ENCODE results near the gene ZNF841. TPM values are rescaled to one million over a fixed set of nuclear protein-coding genes. Genes with fewer than 3 reads are reported as not detected.

Gene ZNF841
- polyA plus RNA-seq, 1 experiment: 11.1 TPM

DNA sequence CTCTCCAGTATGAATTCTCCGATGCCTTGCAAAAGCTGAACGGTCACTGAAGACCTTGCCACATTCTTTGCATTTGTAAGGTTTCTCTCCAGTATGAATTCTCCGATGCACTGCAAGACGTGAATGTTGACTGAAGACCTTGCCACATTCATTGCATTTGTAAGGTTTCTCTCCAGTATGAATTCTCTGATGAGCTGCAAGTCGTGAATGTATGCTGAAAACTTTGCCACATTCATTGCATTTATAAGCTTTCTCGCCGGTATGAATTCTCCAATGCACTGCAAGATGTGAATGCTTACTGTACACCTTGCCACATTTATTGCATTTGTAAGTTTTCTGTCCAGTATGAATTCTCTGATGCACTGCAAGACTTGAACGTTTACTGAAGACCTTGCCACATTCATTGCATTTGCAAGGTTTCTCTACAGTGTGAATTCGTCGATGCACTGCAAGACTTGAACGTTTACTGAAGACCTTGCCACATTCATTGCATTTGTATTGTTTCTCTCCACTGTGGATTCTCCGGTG is 20.0 kb upstream of the ZNF841 start:
- peaks cover 52% of the 10 kb centered on the region for H3K9me3 ChIP-seq (ENCODE audit: control insufficient read depth, insufficient read depth, low read length)
- POLR2A ChIA-PET: no interaction called here
- TF ChIP-seq, protein P1, sequence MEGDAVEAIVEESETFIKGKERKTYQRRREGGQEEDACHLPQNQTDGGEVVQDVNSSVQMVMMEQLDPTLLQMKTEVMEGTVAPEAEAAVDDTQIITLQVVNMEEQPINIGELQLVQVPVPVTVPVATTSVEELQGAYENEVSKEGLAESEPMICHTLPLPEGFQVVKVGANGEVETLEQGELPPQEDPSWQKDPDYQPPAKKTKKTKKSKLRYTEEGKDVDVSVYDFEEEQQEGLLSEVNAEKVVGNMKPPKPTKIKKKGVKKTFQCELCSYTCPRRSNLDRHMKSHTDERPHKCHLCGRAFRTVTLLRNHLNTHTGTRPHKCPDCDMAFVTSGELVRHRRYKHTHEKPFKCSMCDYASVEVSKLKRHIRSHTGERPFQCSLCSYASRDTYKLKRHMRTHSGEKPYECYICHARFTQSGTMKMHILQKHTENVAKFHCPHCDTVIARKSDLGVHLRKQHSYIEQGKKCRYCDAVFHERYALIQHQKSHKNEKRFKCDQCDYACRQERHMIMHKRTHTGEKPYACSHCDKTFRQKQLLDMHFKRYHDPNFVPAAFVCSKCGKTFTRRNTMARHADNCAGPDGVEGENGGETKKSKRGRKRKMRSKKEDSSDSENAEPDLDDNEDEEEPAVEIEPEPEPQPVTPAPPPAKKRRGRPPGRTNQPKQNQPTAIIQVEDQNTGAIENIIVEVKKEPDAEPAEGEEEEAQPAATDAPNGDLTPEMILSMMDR (IDR thresholded peaks at IDR 0.05; ENCODE audit: low read depth, low read length): no peak
- CTCF ChIA-PET: no interaction called here
- no peak overlapping the region for H3K4me3 ChIP-seq (ENCODE audit: low read depth, low read length)
- H3K27me3 ChIP-seq (ENCODE audit: control insufficient read depth, insufficient read depth, low read length): no peaks in the 10 kb centered on the region
- DNase-seq (ENCODE audit: low read depth, low spot score): no peak
- no peak overlapping the region for H3K27ac ChIP-seq (ENCODE audit: low read depth, low read length)

DNA sequence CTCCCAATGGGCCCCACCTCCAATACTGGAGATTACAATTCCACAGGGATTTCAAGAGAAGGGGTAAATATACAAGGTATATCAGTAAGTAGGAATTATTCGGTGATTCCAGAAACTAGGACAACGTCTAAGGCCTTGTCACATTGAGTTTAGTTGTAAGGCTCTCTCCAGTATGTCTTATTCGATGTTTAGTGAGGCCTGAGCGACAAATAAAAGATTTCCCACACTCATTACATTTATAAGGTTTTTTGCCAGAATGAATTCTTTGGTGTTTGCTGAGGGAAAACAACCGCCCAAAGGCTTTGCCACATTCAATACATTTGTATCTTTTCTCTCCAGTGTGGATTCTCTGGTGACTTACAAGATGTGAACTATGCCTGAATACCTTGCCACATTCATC is 19.1 kb upstream of the ZNF841 start:
- Histone ChIP-seq H3K27ac (ENCODE audit: low read depth, low read length) (no peak overlapping the region), H3K27me3 (ENCODE audit: control insufficient read depth, insufficient read depth, low read length) (no peaks in the 10 kb centered on the region), H3K4me3 (ENCODE audit: low read depth, low read length) (no peak overlapping the region), H3K9me3 (ENCODE audit: control insufficient read depth, insufficient read depth, low read length) (peaks cover 55% of the 10 kb centered on the region)
- ChIA-PET CTCF (no interaction called here), POLR2A (no interaction called here)
- DNase-seq (ENCODE audit: low read depth, low spot score): no peak
- TF ChIP-seq, protein P1 (IDR thresholded peaks at IDR 0.05; ENCODE audit: low read depth, low read length): no peak

DNA sequence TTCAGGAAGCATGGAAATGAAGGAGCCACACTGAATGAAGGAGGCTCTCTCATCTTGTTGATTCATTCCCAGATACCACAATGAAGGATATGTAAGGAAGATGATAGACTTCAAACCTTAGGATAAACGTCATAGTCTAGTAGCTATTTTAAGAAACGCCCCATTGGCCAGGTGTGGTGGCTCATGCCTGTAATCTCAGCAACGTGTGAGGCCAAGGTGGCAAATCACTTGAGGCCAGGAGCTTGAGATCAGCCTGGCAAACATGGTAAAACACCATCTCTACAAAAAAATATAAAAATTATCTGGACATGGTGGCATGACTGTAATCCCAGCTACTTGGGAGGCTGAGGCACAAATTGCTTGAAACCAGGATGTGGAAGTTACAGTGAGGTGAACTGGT is 17.1 kb upstream of the ZNF841 start:
- ChIA-PET POLR2A (no interaction called here), CTCF (no interaction called here)
- no peak for DNase-seq (ENCODE audit: low read depth, low spot score)
- Histone ChIP-seq H3K9me3 (ENCODE audit: control insufficient read depth, insufficient read depth, low read length) (peaks cover 41% of the 10 kb centered on the region), H3K27ac (ENCODE audit: low read depth, low read length) (no peak overlapping the region), H3K4me3 (ENCODE audit: low read depth, low read length) (no peak overlapping the region), H3K27me3 (ENCODE audit: control insufficient read depth, insufficient read depth, low read length) (no peaks in the 10 kb centered on the region)
- TF ChIP-seq, protein P1 (IDR thresholded peaks at IDR 0.05; ENCODE audit: low read depth, low read length): no peak

DNA sequence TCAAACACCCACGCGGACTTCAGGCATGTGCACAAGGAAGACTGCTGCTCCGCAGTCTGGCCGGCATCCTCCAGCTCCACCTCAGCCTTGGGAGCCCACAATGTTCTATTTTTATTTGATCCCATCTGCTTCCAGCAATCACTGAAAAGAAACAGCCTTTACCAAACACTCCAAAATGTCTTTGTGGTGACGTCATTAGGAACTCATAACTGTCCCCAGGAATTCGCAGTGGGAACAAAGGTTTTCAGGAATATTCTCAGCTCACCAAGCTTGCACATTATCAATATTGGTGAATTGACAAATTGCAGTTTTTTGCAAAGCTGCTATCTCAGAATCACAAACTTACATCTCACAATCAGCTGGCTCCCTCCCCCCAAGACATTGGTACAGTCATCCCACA is 15.2 kb upstream of the ZNF841 start:
- ChIA-PET CTCF (no interaction called here), POLR2A (no interaction called here)
- Histone ChIP-seq H3K4me3 (ENCODE audit: low read depth, low read length) (no peak overlapping the region), H3K27me3 (ENCODE audit: control insufficient read depth, insufficient read depth, low read length) (no peaks in the 10 kb centered on the region), H3K9me3 (ENCODE audit: control insufficient read depth, insufficient read depth, low read length) (peaks cover 44% of the 10 kb centered on the region), H3K27ac (ENCODE audit: low read depth, low read length) (no peak overlapping the region)
- TF ChIP-seq, protein P1 (IDR thresholded peaks at IDR 0.05; ENCODE audit: low read depth, low read length): no peak
- DNase-seq (ENCODE audit: low read depth, low spot score): no peak

DNA sequence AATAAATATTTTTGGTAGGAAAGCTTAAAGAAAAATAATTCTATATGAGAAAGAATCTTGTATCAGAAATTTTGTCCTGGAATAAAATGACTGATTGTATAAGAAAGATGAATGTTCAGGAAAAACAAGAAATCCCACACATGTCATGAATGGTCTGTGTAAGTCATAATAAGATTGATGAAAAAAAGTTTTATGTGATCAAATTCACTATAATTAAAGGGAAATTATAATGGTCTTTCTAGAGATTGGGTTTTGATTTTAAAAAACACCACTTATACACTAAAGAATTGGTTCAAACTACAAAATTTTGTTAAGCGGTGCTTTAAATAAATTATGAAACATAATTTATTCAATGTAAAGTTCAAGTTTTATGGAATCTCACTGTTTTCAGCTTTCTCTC is 7.2 kb upstream of the ZNF841 start:
- Histone ChIP-seq H3K9me3 (ENCODE audit: control insufficient read depth, insufficient read depth, low read length) (peaks cover 31% of the 10 kb centered on the region), H3K27me3 (ENCODE audit: control insufficient read depth, insufficient read depth, low read length) (no peaks in the 10 kb centered on the region), H3K4me3 (ENCODE audit: low read depth, low read length) (no peak overlapping the region), H3K27ac (ENCODE audit: low read depth, low read length) (no peak overlapping the region)
- ChIA-PET CTCF (interaction anchor here (1.2 kb wide), 1 partner anchor 134 kb away, joined by 3 read pairs; no protein-coding TSS in a partner anchor), POLR2A (no interaction called here)
- TF ChIP-seq, protein P1 (IDR thresholded peaks at IDR 0.05; ENCODE audit: low read depth, low read length): no peak
- no peak for DNase-seq (ENCODE audit: low read depth, low spot score)
